ENCODE results near the gene NCBP3.
A peak's percentile ranks its signal among the peaks of the same experiment; 100 is the strongest.

Gene NCBP3

DNA sequence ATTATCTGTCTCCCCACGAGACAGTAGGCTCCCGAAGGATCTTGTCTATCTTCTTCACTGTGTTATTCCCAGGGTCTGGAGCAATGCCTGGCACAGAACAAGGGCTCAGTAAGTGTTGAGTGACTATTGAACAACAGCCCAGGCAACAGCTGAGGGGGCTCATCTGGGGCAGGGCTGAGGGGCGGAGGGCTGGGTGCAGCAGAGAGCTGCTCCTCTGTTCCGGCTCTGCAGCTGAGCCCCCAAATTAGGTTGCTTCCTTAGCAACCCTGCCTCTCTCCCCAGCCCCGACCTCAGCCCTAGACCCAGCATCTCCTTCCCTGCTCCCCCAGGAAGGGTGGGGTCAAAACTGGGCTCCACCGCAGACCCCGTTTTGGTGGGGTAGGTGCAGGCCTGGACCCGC, 77.3 kb downstream of the NCBP3 start:
- no peaks in the 10 kb centered on the region for H3K36me3 ChIP-seq
- no peak overlapping the region for H3K4me3 ChIP-seq (ENCODE audit: low read depth in 1 of 2, low read length in 1 of 2)
- no peak for TF ChIP-seq CTCF (IDR thresholded peaks at IDR 0.05)
- H3K4me1 ChIP-seq (ENCODE audit: control insufficient read depth in 1 of 2, insufficient read depth in 1 of 2, low read depth in 1 of 2, low read length in 1 of 2) = peaks cover 13 to 19% of the 10 kb centered on the region in 2 experiments
- no peak overlapping the region for H3K27ac ChIP-seq
- H3K9me3 ChIP-seq = no peaks in the 10 kb centered on the region
- H3K27me3 ChIP-seq = no peaks in the 10 kb centered on the region

- Histone ChIP-seq H3K4me1 (ENCODE audit: control insufficient read depth in 1 of 2, insufficient read depth in 1 of 2, low read depth in 1 of 2, low read length in 1 of 2) (peaks cover 13 to 19% of the 10 kb centered on the region in 2 experiments), H3K27ac (no peak overlapping the region), H3K27me3 (no peaks in the 10 kb centered on the region), H3K4me3 (ENCODE audit: low read depth in 1 of 2, low read length in 1 of 2) (no peak overlapping the region), H3K9me3 (no peaks in the 10 kb centered on the region), H3K36me3 (no peaks in the 10 kb centered on the region)
- TF ChIP-seq CTCF (IDR thresholded peaks at IDR 0.05) = no peak
Measured at GRCh38 chr17:3768341-3768740, 77.7 kb downstream of the NCBP3 start.

- Histone ChIP-seq H3K4me3 (ENCODE audit: low read depth in 1 of 2, low read length in 1 of 2) (no peak overlapping the region), H3K27ac (no peak overlapping the region), H3K4me1 (ENCODE audit: control insufficient read depth in 1 of 2, insufficient read depth in 1 of 2, low read depth in 1 of 2, low read length in 1 of 2) (peaks cover 13 to 19% of the 10 kb centered on the region in 2 experiments), H3K27me3 (no peaks in the 10 kb centered on the region), H3K9me3 (no peaks in the 10 kb centered on the region), H3K36me3 (no peaks in the 10 kb centered on the region)
- TF ChIP-seq CTCF (IDR thresholded peaks at IDR 0.05) = no peak
Measured at GRCh38 chr17:3766779-3767178, 79.3 kb downstream of the NCBP3 start.

GRCh38 chr17:3765981-3766380, 80.1 kb downstream of the NCBP3 start:
- Histone ChIP-seq H3K9me3 (no peaks in the 10 kb centered on the region), H3K27me3 (no peaks in the 10 kb centered on the region), H3K4me3 (ENCODE audit: low read depth in 1 of 2, low read length in 1 of 2) (peak overlapping the region in 1 of 2 experiments; percentile 18), H3K4me1 (ENCODE audit: control insufficient read depth in 1 of 2, insufficient read depth in 1 of 2, low read depth in 1 of 2, low read length in 1 of 2) (peaks cover 13 to 19% of the 10 kb centered on the region in 2 experiments), H3K27ac (peak overlapping the region; percentile 41), H3K36me3 (no peaks in the 10 kb centered on the region)
- TF ChIP-seq CTCF (IDR thresholded peaks at IDR 0.05) = no peak

GRCh38 chr17:3763777-3764170, 82.3 kb downstream of the NCBP3 start:
- no peaks in the 10 kb centered on the region for H3K9me3 ChIP-seq
- H3K36me3 ChIP-seq = no peaks in the 10 kb centered on the region
- no peak overlapping the region for H3K4me3 ChIP-seq (ENCODE audit: low read depth in 1 of 2, low read length in 1 of 2)
- TF ChIP-seq CTCF (IDR thresholded peaks at IDR 0.05) = no peak
- no peaks in the 10 kb centered on the region for H3K27me3 ChIP-seq
- no peak overlapping the region for H3K27ac ChIP-seq
- peaks cover 13% of the 10 kb centered on the region in 2 experiments for H3K4me1 ChIP-seq (ENCODE audit: control insufficient read depth in 1 of 2, insufficient read depth in 1 of 2, low read depth in 1 of 2, low read length in 1 of 2)
